HEK293 (cell line): ENCODE results near the gene ZNF479.

Experiments used
- SP2 ChIP-seq: fragments of 450-650 bp; formaldehyde crosslinking; IDR thresholded peaks from 2 replicates; pipeline ENCODE4 v1.5.1; 2016; ENCODE audit warnings: missing biosample characterization, missing genetic modification characterization
- ZBTB20 ChIP-seq: fragments of 450-650 bp; formaldehyde crosslinking; IDR thresholded peaks from 2 replicates; pipeline ENCODE4 v1.5.1; 2016; ENCODE audit warnings: missing biosample characterization, missing genetic modification characterization
- ZNF121 ChIP-seq: fragments of 450-650 bp; formaldehyde crosslinking; IDR thresholded peaks from 2 replicates; pipeline ENCODE4 v1.5.1; 2016; ENCODE audit warnings: missing biosample characterization, missing genetic modification characterization
- ZNF350 ChIP-seq: fragments of 450-650 bp; formaldehyde crosslinking; IDR thresholded peaks from 2 replicates; pipeline ENCODE4 v1.5.0; 2017; ENCODE audit warnings: missing biosample characterization, mild to moderate bottlenecking, missing genetic modification characterization
- ZNF354C ChIP-seq: fragments of 450-650 bp; formaldehyde crosslinking; IDR thresholded peaks from 2 replicates; pipeline ENCODE4 v1.5.1; 2016; ENCODE audit warnings: missing biosample characterization, missing genetic modification characterization, low read depth, borderline replicate concordance
- ZNF501 ChIP-seq: fragments of 450-650 bp; formaldehyde crosslinking; IDR thresholded peaks from 2 replicates; pipeline ENCODE4 v1.5.1; 2016; ENCODE audit warnings: missing biosample characterization, missing genetic modification characterization
- ZNF624 ChIP-seq: fragments of 450-650 bp; formaldehyde crosslinking; IDR thresholded peaks from 2 replicates; pipeline ENCODE4 v1.5.1; 2017; ENCODE audit warnings: missing biosample characterization, missing genetic modification characterization
- ZNF660 ChIP-seq: fragments of 450-650 bp; IDR thresholded peaks from 2 replicates; pipeline ENCODE4 v1.5.1; 2018; ENCODE audit warnings: missing biosample characterization, mild to moderate bottlenecking, missing genetic modification characterization
- TF ChIP-seq, protein P1 (sequence below): fragments of 450-650 bp; formaldehyde crosslinking; IDR thresholded peaks from 2 replicates; pipeline ENCODE4 v1.5.1; 2016; ENCODE audit warnings: missing biosample characterization, missing genetic modification characterization
- TF ChIP-seq, protein P2 (sequence below): fragments of 450-650 bp; formaldehyde crosslinking; IDR thresholded peaks from 2 replicates; pipeline ENCODE4 v1.5.1; 2016; ENCODE audit warnings: missing biosample characterization, missing genetic modification characterization

DNA sequence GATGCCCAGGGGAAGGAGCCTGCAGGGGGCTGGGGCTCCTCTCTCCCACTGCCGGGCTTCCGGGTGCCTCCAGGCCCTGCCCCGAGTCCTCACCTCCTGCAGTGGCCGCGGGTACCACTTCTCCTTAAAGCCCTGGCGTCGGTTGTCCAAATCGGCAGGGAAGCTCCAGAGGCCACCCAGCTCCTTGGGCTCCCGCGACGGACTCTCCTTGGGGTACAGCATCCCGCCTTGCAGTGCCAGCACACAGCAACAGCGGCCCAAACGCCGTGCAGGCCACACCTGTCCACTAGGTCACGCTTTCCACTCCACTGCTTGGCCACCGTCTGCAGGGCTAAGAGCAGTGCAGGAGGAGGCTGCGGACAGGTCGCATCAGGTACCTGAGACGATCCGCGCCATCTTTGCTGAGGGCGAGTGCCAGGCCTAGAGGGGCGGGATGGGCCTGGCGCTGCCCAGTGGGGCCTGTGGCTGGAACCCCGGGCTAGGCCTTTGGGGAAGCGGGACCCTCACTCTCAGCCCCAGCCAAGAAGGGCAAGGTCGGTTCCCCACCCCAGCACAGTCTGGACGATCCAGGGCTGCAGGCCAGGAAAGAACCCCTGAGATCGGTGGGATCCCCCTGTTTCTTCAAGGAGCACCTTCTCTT, 47.7 kb upstream of the ZNF479 start:
- TF ChIP-seq, protein P1, sequence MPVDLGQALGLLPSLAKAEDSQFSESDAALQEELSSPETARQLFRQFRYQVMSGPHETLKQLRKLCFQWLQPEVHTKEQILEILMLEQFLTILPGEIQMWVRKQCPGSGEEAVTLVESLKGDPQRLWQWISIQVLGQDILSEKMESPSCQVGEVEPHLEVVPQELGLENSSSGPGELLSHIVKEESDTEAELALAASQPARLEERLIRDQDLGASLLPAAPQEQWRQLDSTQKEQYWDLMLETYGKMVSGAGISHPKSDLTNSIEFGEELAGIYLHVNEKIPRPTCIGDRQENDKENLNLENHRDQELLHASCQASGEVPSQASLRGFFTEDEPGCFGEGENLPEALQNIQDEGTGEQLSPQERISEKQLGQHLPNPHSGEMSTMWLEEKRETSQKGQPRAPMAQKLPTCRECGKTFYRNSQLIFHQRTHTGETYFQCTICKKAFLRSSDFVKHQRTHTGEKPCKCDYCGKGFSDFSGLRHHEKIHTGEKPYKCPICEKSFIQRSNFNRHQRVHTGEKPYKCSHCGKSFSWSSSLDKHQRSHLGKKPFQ (tag by site-specific recombination) = no peak
- TF ChIP-seq ZNF121 (no peak), ZNF350 (tag by site-specific recombination) (no peak), ZNF354C (tag by site-specific recombination) (no peak), ZNF624 (no peak), ZNF660 (no peak), SP2 (tag by site-specific recombination) (no peak), ZBTB20 (tag by site-specific recombination) (no peak), ZNF501 (tag by site-specific recombination) (no peak)
- TF ChIP-seq, protein P2, sequence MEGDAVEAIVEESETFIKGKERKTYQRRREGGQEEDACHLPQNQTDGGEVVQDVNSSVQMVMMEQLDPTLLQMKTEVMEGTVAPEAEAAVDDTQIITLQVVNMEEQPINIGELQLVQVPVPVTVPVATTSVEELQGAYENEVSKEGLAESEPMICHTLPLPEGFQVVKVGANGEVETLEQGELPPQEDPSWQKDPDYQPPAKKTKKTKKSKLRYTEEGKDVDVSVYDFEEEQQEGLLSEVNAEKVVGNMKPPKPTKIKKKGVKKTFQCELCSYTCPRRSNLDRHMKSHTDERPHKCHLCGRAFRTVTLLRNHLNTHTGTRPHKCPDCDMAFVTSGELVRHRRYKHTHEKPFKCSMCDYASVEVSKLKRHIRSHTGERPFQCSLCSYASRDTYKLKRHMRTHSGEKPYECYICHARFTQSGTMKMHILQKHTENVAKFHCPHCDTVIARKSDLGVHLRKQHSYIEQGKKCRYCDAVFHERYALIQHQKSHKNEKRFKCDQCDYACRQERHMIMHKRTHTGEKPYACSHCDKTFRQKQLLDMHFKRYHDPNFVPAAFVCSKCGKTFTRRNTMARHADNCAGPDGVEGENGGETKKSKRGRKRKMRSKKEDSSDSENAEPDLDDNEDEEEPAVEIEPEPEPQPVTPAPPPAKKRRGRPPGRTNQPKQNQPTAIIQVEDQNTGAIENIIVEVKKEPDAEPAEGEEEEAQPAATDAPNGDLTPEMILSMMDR = no peak
